PC-3 (cell line): Measurements from ENCODE around the gene ADCY9.
"Not testable (repeated sequence)": the region's sequence is repeated elsewhere in the genome, so short reads cannot be mapped to it uniquely, and the experiment has no call there.

Experiments used
- CTCF ChIP-seq: fragments of 300-600 bp; sonication (generic); conservative IDR thresholded peaks from 2 replicates; pipeline ENCODE4 v1.5.1; 2017; ENCODE audit warnings: antibody characterized with exemption, low read depth, mild to moderate bottlenecking, low read length
- EZH2phosphoT487 ChIP-seq: fragments of 300-600 bp; sonication (generic); IDR thresholded peaks from 2 replicates; pipeline ENCODE4 v1.6.1; 2018; ENCODE audit warnings: mild to moderate bottlenecking, antibody characterized with exemption, low read length, borderline replicate concordance

- TF ChIP-seq CTCF, EZH2phosphoT487: not testable (repeated sequence)
These were observed 70.7 kb downstream of the ADCY9 start for GRCh38 chr16:4045561-4045960.
